K562 (cell line): ENCODE results near the gene SERTAD3. TPM values are rescaled to one million over a fixed set of nuclear protein-coding genes. Genes with fewer than 3 reads are reported as not detected.
A peak's percentile ranks its signal among the peaks of the same experiment; 100 is the strongest.

Experiments
- ARNT ChIP-seq, 2 experiments: fragments of 450-650 bp; IDR thresholded peaks; 2 replicates each; pipeline ENCODE4 v1.6.1; 2016; ENCODE audit warnings: mild to moderate bottlenecking in 1 of 2
- CXXC5 ChIP-seq: fragments of 250-450 bp; sonication (Bioruptor Pico); IDR thresholded peaks from 2 replicates; pipeline ENCODE4 v1.8.0; 2022; ENCODE audit warnings: inconsistent platforms, mild to moderate bottlenecking, moderate library complexity
- ELF4 ChIP-seq: fragments of 450-650 bp; formaldehyde crosslinking; IDR thresholded peaks from 2 replicates; pipeline ENCODE4 v1.4.0; 2022; ENCODE audit warnings: missing genetic modification characterization
- FOXM1 ChIP-seq, 2 experiments: fragments of 450-650 bp in 1 of 2; sonication (generic) in 1 of 2; formaldehyde crosslinking in 1 of 2; IDR thresholded peaks; 2 replicates each; pipeline versions ENCODE4 v1.6.1 to v1.9.0; 2017 to 2022; ENCODE audit warnings: low read depth in 2 of 2, mild to moderate bottlenecking in 2 of 2, missing genetic modification reagents in 1 of 2, moderate library complexity in 1 of 2
- GABPB2 ChIP-seq: fragments of 250-450 bp; sonication (Bioruptor Pico); conservative IDR thresholded peaks from 2 replicates; pipeline ENCODE4 v1.5.1; 2021; ENCODE audit warnings: mild to moderate bottlenecking
- GMEB1 ChIP-seq: fragments of 250-450 bp; sonication (Bioruptor Pico); IDR thresholded peaks from 2 replicates; pipeline ENCODE4 v1.4.0; 2020; ENCODE audit warnings: mild to moderate bottlenecking
- HIVEP1 ChIP-seq: fragments of 250-450 bp; sonication (Bioruptor Pico); IDR thresholded peaks from 2 replicates; pipeline ENCODE4 v1.4.0; 2020; ENCODE audit warnings: mild to moderate bottlenecking
- IRF2 ChIP-seq: sonication (generic); formaldehyde crosslinking; IDR thresholded peaks from 2 replicates; pipeline ENCODE4 v1.8.1; 2022; ENCODE audit warnings: mild to moderate bottlenecking, missing genetic modification reagents
- KAT8 ChIP-seq: fragments of 450-650 bp; IDR thresholded peaks from 2 replicates; pipeline ENCODE4 v1.6.1; 2016; ENCODE audit warnings: low read depth, mild to moderate bottlenecking
- LEF1 ChIP-seq: fragments of 450-650 bp; IDR thresholded peaks from 2 replicates; pipeline ENCODE4 v1.6.1; 2016; ENCODE audit warnings: mild to moderate bottlenecking
- MLX ChIP-seq, 2 experiments: fragments of 450-650 bp in 1 of 2; sonication (generic) in 1 of 2; formaldehyde crosslinking; conservative IDR thresholded peaks; 2 replicates each; pipeline versions ENCODE4 v1.4.0 to v1.8.1; 2020 to 2022; ENCODE audit warnings: mild to moderate bottlenecking in 1 of 2, missing genetic modification reagents in 1 of 2
- MXI1 ChIP-seq: IDR thresholded peaks from 2 replicates; pipeline ENCODE4 v1.6.1; 2011; ENCODE audit warnings: low read depth, mild to moderate bottlenecking, improper control_type of control experiment, low read length
- NR2C2 ChIP-seq, 2 experiments: fragments of 200-800 bp in 1 of 2; sonication (Bioruptor generic) in 1 of 2; sonication (generic) in 1 of 2; formaldehyde crosslinking in 1 of 2; IDR thresholded peaks; 2 replicates each; pipeline versions ENCODE4 v1.6.1 to v1.8.0; 2016 to 2022; ENCODE audit warnings: mild to moderate bottlenecking in 1 of 2, missing compliant biosample characterization in 1 of 2, missing genetic modification characterization in 1 of 2, missing genetic modification reagents in 1 of 2
- RBM22 ChIP-seq: fragments of 200-400 bp; formaldehyde crosslinking; IDR thresholded peaks from 2 replicates; pipeline ENCODE4 v1.6.1; 2018; ENCODE audit warnings: low read length, low read depth; ENCODE audit not compliant: poor library complexity, severe bottlenecking
- SP1 ChIP-seq: sonication (generic); formaldehyde crosslinking; IDR thresholded peaks from 2 replicates; pipeline ENCODE4 v1.8.1; 2022; ENCODE audit warnings: mild to moderate bottlenecking, missing genetic modification reagents
- TAF15 ChIP-seq: fragments of 200-400 bp; formaldehyde crosslinking; IDR thresholded peaks from 2 replicates; pipeline ENCODE4 v1.6.1; 2017; ENCODE audit warnings: mild to moderate bottlenecking, low read depth, low read length, moderate library complexity
- TEAD4 ChIP-seq, 2 experiments: sonication (generic) in 1 of 2; formaldehyde crosslinking in 1 of 2; IDR thresholded peaks; 2 replicates each; pipeline versions ENCODE4 v1.6.1 to v1.8.0; 2012 to 2022; ENCODE audit warnings: borderline replicate concordance in 1 of 2, inconsistent platforms in 1 of 2, low read length in 1 of 2, mild to moderate bottlenecking in 1 of 2, missing genetic modification reagents in 1 of 2
- WHSC1 ChIP-seq: IDR thresholded peaks from one replicate; pipeline ENCODE4 v1.6.1; 2012; ENCODE audit warnings: low read length, control low read depth, inconsistent platforms
- ZNF511 ChIP-seq: sonication (generic); formaldehyde crosslinking; IDR thresholded peaks from 2 replicates; pipeline ENCODE4 v1.8.0; 2022; ENCODE audit warnings: mild to moderate bottlenecking, missing genetic modification reagents
- ZNF512 ChIP-seq: IDR thresholded peaks from 2 replicates; pipeline ENCODE4 v1.6.1; 2016; ENCODE audit warnings: missing genetic modification characterization, missing compliant biosample characterization
- polyA plus RNA-seq, 8 experiments: library from polyadenylated mRNA; depleted of rRNA in 4 of 8; stranded (reverse) in 5 of 8; unstranded in 3 of 8; fragments of >200 nt; fragmentation: Nextera tagmentation in 2 of 8; fragmentation: Illumina TruSeq in 1 of 8; extraction: Ambion mirVana in 2 of 8; extraction: Trizol in 1 of 8; gene quantifications; 2 replicates each; pipeline versions ENCODE4 v1.2.1 to v1.2.3, GENCODE V29; 2011 to 2014; ENCODE audit warnings: inconsistent platforms in 1 of 8, missing spikeins in 1 of 8
- total RNA-seq, 7 experiments: library from RNA; depleted of rRNA in 6 of 7; stranded (reverse); fragments of >200 nt in 6 of 7; fragmentation: Illumina TruSeq in 2 of 7; extraction: Trizol in 2 of 7; gene quantifications; 2 replicates each; pipeline versions ENCODE4 v1.2.1 to v1.2.3, GENCODE V29; 2011 to 2021; ENCODE audit warnings: low replicate concordance in 1 of 7
- TF ChIP-seq, protein P1 (sequence below): fragments of 250-450 bp; sonication (Bioruptor Pico); IDR thresholded peaks from 2 replicates; pipeline ENCODE4 v1.4.0; 2020

Gene SERTAD3
- total and polyA plus RNA-seq, 9 of the 15 experiments (the other 6 are each of a cell fraction or from before 2014, with no cell fraction given), result 5.4 to 28.9 (median 17.5) TPM

- TF ChIP-seq FOXM1 (IDR thresholded peaks at IDR 0.05; ENCODE audit: low read depth) (peak; percentile 85), FOXM1 (CRISPR knock-in tag; IDR thresholded peaks at IDR 0.05; ENCODE audit: low read depth) (no peak), WHSC1 (no peak), RBM22 (no peak), GMEB1 (CRISPR knock-in tag) (no peak), TAF15 (no peak), HIVEP1 (no peak), SP1 (CRISPR knock-in tag) (no peak; the same call in 1 of the 2 replicates), MLX (CRISPR knock-in tag; conservative IDR thresholded peaks at IDR 0.05) (no peak), ZNF511 (CRISPR knock-in tag) (no peak), TEAD4 (IDR thresholded peaks at IDR 0.05; ENCODE audit: low read length) (peak; percentile 94), TEAD4 (CRISPR knock-in tag; IDR thresholded peaks at IDR 0.05; ENCODE audit: borderline replicate concordance) (no peak), KAT8 (no peak), ZNF512 (no peak), MXI1 (peak; percentile 51; the same call in 1 of the 2 replicates), NR2C2 (CRISPR knock-in tag; IDR thresholded peaks at IDR 0.05) (no peak), NR2C2 (tag; IDR thresholded peaks at IDR 0.05) (no peak), GABPB2 (no peak), ELF4 (CRISPR knock-in tag) (no peak), LEF1 (peak; percentile 96), ARNT (IDR thresholded peaks at IDR 0.05) (peak in 1 of 2 experiments; percentile 75; a peak in 1 of 4 replicates), CXXC5 (CRISPR knock-in tag) (peak; percentile 84), IRF2 (CRISPR knock-in tag) (no peak)
- TF ChIP-seq, protein P1, sequence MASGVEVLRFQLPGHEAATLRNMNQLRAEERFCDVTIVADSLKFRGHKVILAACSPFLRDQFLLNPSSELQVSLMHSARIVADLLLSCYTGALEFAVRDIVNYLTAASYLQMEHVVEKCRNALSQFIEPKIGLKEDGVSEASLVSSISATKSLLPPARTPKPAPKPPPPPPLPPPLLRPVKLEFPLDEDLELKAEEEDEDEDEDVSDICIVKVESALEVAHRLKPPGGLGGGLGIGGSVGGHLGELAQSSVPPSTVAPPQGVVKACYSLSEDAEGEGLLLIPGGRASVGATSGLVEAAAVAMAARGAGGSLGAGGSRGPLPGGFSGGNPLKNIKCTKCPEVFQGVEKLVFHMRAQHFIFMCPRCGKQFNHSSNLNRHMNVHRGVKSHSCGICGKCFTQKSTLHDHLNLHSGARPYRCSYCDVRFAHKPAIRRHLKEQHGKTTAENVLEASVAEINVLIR (CRISPR knock-in tag), result no peak
Observed at GRCh38 chr19:40464059-40465024, 20.2 kb upstream of the SERTAD3 start (continued).
